HepG2 (cell line): ENCODE results near the gene EMILIN1. TPM values are rescaled to one million over a fixed set of nuclear protein-coding genes. Genes with fewer than 3 reads are reported as not detected.

Source experiments
- CHD4 ChIP-seq: fragments of 200-600 bp; sonication (generic); IDR thresholded peaks from 2 replicates; pipeline ENCODE4 v1.7.0; 2017; ENCODE audit warnings: mild to moderate bottlenecking, low read length, borderline replicate concordance
- DNMT1 ChIP-seq: sonication (generic); formaldehyde crosslinking; IDR thresholded peaks from 2 replicates; pipeline ENCODE4 v1.5.1; 2020; ENCODE audit warnings: mild to moderate bottlenecking, missing genetic modification reagents
- GFI1 ChIP-seq: sonication (generic); formaldehyde crosslinking; IDR thresholded peaks from 2 replicates; pipeline ENCODE4 v1.5.0; 2020; ENCODE audit warnings: missing genetic modification reagents, mild to moderate bottlenecking, borderline replicate concordance
- ISL2 ChIP-seq: sonication (generic); formaldehyde crosslinking; IDR thresholded peaks from 2 replicates; pipeline ENCODE4 v1.5.0; 2020; ENCODE audit warnings: missing genetic modification reagents
- MAF1 ChIP-seq: sonication (generic); formaldehyde crosslinking; IDR thresholded peaks from 2 replicates; pipeline ENCODE4 v1.5.0; 2020; ENCODE audit warnings: missing genetic modification reagents, borderline replicate concordance
- MAFK ChIP-seq, 2 experiments: IDR thresholded peaks in 1 of 2; conservative IDR thresholded peaks in 1 of 2; 2 replicates each; pipeline ENCODE4 v1.6.1; 2011; ENCODE audit warnings: improper control_type of control experiment in 2 of 2, low read length in 2 of 2
- MTA1 ChIP-seq: sonication (generic); formaldehyde crosslinking; IDR thresholded peaks from 2 replicates; pipeline ENCODE4 v1.4.0; 2020; ENCODE audit warnings: missing genetic modification reagents, mild to moderate bottlenecking, borderline replicate concordance
- MYNN ChIP-seq: sonication (generic); formaldehyde crosslinking; IDR thresholded peaks from 2 replicates; pipeline ENCODE4 v1.4.0; 2020; ENCODE audit warnings: mild to moderate bottlenecking, low read depth, missing genetic modification reagents
- NR2C2 ChIP-seq: sonication (generic); formaldehyde crosslinking; IDR thresholded peaks from 2 replicates; pipeline ENCODE4 v1.4.0; 2020; ENCODE audit warnings: missing genetic modification reagents, mild to moderate bottlenecking, moderate library complexity, borderline replicate concordance
- NR2F1 ChIP-seq, 2 experiments: fragments of 450-650 bp in 1 of 2; formaldehyde crosslinking in 1 of 2; IDR thresholded peaks; 2 replicates each; pipeline versions ENCODE4 v1.5.0 to v1.6.1; 2016 to 2020; ENCODE audit warnings: mild to moderate bottlenecking in 1 of 2, missing compliant biosample characterization in 1 of 2, missing genetic modification reagents in 1 of 2, moderate library complexity in 1 of 2
- POLR2AphosphoS2 ChIP-seq: IDR thresholded peaks from 2 replicates; pipeline ENCODE4 v1.6.1; 2011; ENCODE audit warnings: low read depth, low read length, improper control_type of control experiment
- RFXAP ChIP-seq: sonication (generic); formaldehyde crosslinking; IDR thresholded peaks from 2 replicates; pipeline ENCODE4 v1.4.0; 2020; ENCODE audit warnings: missing genetic modification reagents, borderline replicate concordance
- ZBTB33 ChIP-seq: sonication (generic); formaldehyde crosslinking; IDR thresholded peaks from 2 replicates; pipeline ENCODE4 v1.4.0; 2020; ENCODE audit warnings: missing genetic modification reagents
- ZFP36L1 ChIP-seq: sonication (generic); formaldehyde crosslinking; IDR thresholded peaks from 2 replicates; pipeline ENCODE4 v1.8.0; 2022; ENCODE audit warnings: mild to moderate bottlenecking, missing genetic modification reagents, moderate library complexity
- ZNF296 ChIP-seq: sonication (generic); formaldehyde crosslinking; conservative IDR thresholded peaks from 2 replicates; pipeline ENCODE4 v1.5.0; 2020; ENCODE audit warnings: mild to moderate bottlenecking, missing genetic modification reagents
- ZNF33B ChIP-seq: sonication (generic); formaldehyde crosslinking; IDR thresholded peaks from 2 replicates; pipeline ENCODE4 v1.5.1; 2020; ENCODE audit warnings: mild to moderate bottlenecking, missing genetic modification reagents
- ZNF383 ChIP-seq: sonication (generic); formaldehyde crosslinking; IDR thresholded peaks from 2 replicates; pipeline ENCODE4 v1.4.0; 2020; ENCODE audit warnings: missing genetic modification reagents, mild to moderate bottlenecking, borderline replicate concordance
- ZNF790 ChIP-seq: sonication (generic); formaldehyde crosslinking; IDR thresholded peaks from 2 replicates; pipeline ENCODE4 v1.8.0; 2022; ENCODE audit warnings: missing genetic modification reagents, mild to moderate bottlenecking, borderline replicate concordance
- polyA plus RNA-seq, 8 experiments: library from polyadenylated mRNA; depleted of rRNA in 3 of 8; stranded (reverse) in 7 of 8; unstranded in 1 of 8; fragments of >200 nt; fragmentation: Illumina TruSeq in 4 of 8; extraction: Trizol in 4 of 8; gene quantifications; 2 replicates each; pipeline versions ENCODE4 v1.2.1 to v1.2.3, GENCODE V29; 2011 to 2016; ENCODE audit warnings: low read depth in 4 of 8, missing spikeins in 1 of 8, mixed read lengths in 1 of 8; ENCODE audit not compliant: insufficient read depth in 1 of 8
- total RNA-seq, 5 experiments: library from RNA; depleted of rRNA; stranded (reverse); fragments of >200 nt; fragmentation: Illumina TruSeq; extraction: Trizol; gene quantifications; 2 replicates each; pipeline ENCODE4 v1.2.3, GENCODE V29; 2016; ENCODE audit warnings: low read depth in 1 of 5
- TF ChIP-seq, protein P1 (sequence below): sonication (generic); formaldehyde crosslinking; IDR thresholded peaks from 2 replicates; pipeline ENCODE4 v1.4.0; 2020; ENCODE audit warnings: missing genetic modification reagents, borderline replicate concordance
- TF ChIP-seq, protein P2 (sequence below): sonication (generic); formaldehyde crosslinking; IDR thresholded peaks from 2 replicates; pipeline ENCODE4 v1.4.0; 2020; ENCODE audit warnings: missing genetic modification reagents, low read depth, mild to moderate bottlenecking, borderline replicate concordance
- TF ChIP-seq, protein P3 (sequence below): sonication (generic); formaldehyde crosslinking; IDR thresholded peaks from 2 replicates; pipeline ENCODE4 v1.8.1; 2023; ENCODE audit warnings: mild to moderate bottlenecking, missing genetic modification reagents, borderline replicate concordance

Gene EMILIN1
- total and polyA plus RNA-seq, 2 of the 13 experiments (the other 11 are each of a cell fraction or from before 2014, with no cell fraction given): 8.1 to 9.7 TPM

DNA sequence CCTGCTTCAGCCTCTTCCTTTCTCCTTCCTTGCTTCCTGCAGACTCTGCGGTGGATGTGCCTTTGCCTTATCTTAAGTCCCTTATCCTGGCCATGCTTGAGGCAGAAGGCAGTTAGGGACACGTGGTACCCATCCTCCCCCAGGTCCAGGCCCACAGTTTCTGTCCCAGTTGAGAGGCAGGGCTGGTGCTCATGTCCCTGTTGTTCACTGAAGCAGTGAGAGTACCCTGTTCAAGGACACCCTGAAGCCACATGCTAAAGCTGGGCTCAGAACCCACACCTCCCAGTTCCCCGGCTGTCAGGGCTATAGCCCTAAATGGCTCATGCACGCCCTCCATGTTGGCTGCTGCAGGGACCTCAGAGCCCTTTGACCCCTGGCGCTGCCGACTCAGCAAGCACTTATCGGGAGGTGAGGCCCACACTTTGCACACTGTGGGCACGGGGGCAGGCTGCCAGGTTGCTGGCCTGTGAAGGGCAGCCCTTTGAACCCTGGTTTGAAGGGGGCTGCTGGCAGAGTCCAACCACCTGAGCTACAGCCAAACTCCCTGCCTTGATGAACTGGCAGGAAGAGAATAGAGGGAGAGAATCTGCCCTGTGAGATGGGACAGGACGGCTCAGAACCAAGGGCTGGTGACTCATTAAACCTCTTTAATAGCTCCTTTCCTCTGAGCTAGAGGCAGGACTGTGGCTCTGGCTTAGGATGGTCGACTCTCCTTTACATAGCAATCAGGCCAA is 14.4 kb downstream of the EMILIN1 start (continued):
- peak; percentile 57; the same call in 1 of the 2 replicates for TF ChIP-seq GFI1 (CRISPR knock-in tag)
- TF ChIP-seq NR2F1 (CRISPR knock-in tag; IDR thresholded peaks at IDR 0.05): peak; percentile 92 to 98
- peak; percentile 31; the same call in 1 of the 2 replicates for TF ChIP-seq ZFP36L1 (CRISPR knock-in tag)
- no peak for TF ChIP-seq CHD4
- TF ChIP-seq ZBTB33 (CRISPR knock-in tag): peak; percentile 33; the same call in 1 of the 2 replicates
- peak; percentile 83 for TF ChIP-seq ISL2 (CRISPR knock-in tag)
- TF ChIP-seq MTA1: peak; percentile 100
- TF ChIP-seq MAF1 (CRISPR knock-in tag): no peak
- TF ChIP-seq POLR2AphosphoS2: no peak
- TF ChIP-seq ZNF296 (CRISPR knock-in tag): no peak; the same call in none of the 2 replicates
- TF ChIP-seq ZNF383 (CRISPR knock-in tag): 0 out of 2 replicates have a peak, but pooled peaks have one; percentile 11
- peak; percentile 69; the same call in 1 of the 2 replicates for TF ChIP-seq RFXAP (CRISPR knock-in tag)
- TF ChIP-seq DNMT1 (CRISPR knock-in tag): no peak; the same call in 1 of the 2 replicates
- TF ChIP-seq MYNN: no peak; the same call in 1 of the 2 replicates
- TF ChIP-seq ZNF790: no peak
- TF ChIP-seq, protein P1, sequence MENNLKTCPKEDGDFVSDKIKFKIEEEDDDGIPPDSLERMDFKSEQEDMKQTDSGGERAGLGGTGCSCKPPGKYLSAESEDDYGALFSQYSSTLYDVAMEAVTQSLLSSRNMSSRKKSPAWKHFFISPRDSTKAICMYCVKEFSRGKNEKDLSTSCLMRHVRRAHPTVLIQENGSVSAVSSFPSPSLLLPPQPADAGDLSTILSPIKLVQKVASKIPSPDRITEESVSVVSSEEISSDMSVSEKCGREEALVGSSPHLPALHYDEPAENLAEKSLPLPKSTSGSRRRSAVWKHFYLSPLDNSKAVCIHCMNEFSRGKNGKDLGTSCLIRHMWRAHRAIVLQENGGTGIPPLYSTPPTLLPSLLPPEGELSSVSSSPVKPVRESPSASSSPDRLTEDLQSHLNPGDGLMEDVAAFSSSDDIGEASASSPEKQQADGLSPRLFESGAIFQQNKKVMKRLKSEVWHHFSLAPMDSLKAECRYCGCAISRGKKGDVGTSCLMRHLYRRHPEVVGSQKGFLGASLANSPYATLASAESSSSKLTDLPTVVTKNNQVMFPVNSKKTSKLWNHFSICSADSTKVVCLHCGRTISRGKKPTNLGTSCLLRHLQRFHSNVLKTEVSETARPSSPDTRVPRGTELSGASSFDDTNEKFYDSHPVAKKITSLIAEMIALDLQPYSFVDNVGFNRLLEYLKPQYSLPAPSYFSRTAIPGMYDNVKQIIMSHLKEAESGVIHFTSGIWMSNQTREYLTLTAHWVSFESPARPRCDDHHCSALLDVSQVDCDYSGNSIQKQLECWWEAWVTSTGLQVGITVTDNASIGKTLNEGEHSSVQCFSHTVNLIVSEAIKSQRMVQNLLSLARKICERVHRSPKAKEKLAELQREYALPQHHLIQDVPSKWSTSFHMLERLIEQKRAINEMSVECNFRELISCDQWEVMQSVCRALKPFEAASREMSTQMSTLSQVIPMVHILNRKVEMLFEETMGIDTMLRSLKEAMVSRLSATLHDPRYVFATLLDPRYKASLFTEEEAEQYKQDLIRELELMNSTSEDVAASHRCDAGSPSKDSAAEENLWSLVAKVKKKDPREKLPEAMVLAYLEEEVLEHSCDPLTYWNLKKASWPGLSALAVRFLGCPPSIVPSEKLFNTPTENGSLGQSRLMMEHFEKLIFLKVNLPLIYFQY (CRISPR knock-in tag): peak; percentile 81; the same call in 1 of the 2 replicates
- TF ChIP-seq, protein P2, sequence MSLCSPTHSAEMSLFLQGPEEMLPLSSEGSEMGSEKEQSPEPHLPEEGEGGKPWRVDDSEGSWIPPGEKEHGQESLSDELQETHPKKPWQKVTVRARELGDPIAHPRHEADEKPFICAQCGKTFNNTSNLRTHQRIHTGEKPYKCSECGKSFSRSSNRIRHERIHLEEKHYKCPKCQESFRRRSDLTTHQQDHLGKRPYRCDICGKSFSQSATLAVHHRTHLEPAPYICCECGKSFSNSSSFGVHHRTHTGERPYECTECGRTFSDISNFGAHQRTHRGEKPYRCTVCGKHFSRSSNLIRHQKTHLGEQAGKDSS (CRISPR knock-in tag): no peak; the same call in 1 of the 2 replicates
- TF ChIP-seq NR2C2 (CRISPR knock-in tag): peak; percentile 97
- TF ChIP-seq, protein P3, sequence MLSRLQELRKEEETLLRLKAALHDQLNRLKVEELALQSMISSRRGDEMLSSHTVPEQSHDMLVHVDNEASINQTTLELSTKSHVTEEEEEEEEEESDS (CRISPR knock-in tag): peak; percentile 79; the same call in 1 of the 2 replicates
- TF ChIP-seq ZNF33B (CRISPR knock-in tag): no peak
- peak; percentile 76 to 84 for TF ChIP-seq MAFK (conservative IDR thresholded peaks at IDR 0.05 in 1 of 2, IDR thresholded peaks at IDR 0.05 in 1 of 2; ENCODE audit: low read length in 2 of 2)
